Pulmonary artery endothelial cell (primary cell): ENCODE data around the gene AP1S1. TPM values are rescaled to one million over a fixed set of nuclear protein-coding genes. Genes with fewer than 3 reads are reported as not detected.

Source experiments
- DNase-seq: peaks from one replicate; pipeline ENCODE4 v3.0.0-alpha.2; 2011; ENCODE audit warnings: low read depth, low spot score
- total RNA-seq: library from RNA; depleted of rRNA; stranded (reverse); fragments of >200 nt; gene quantifications from 2 replicates; pipeline ENCODE4 v1.2.3, GENCODE V29; 2014

AP1S1 gene
- total RNA-seq, 1 donor from 2014 or later = 225 TPM

DNA sequence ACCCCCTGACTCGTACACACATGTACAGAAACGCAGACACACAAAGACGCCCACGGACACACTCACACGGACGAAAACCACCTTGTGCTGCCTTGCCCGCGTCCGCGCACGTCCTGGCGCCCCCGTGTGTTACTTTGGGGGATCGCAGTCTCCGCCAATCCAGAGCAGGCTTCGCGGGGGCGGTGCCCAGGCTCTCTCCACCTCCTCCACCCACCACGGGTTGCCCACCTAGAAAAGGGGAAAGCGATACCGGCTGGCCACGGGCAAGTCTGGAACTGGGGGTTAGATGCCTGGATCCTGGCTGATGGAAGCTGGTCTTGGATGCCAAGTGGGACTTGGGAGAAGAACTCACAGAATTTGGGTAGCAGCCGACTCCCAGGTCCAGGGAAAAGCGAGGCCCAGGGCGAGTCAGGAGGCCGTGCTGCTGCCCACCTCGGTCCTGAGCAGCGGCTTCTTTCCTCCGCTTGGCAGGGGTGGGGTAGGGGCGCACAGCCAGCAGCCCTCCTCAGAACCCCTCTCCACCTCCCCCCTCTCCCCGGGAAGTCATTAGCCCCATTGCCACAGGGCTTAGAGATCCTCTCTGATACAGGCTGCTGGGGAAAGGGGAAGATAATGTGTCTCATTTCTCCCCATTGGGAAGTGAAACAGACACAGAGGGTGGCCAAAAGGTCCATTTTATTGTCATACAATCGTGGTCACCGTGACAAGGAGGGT lies 15.7 kb downstream of the AP1S1 start:
- no peak for DNase-seq

DNA sequence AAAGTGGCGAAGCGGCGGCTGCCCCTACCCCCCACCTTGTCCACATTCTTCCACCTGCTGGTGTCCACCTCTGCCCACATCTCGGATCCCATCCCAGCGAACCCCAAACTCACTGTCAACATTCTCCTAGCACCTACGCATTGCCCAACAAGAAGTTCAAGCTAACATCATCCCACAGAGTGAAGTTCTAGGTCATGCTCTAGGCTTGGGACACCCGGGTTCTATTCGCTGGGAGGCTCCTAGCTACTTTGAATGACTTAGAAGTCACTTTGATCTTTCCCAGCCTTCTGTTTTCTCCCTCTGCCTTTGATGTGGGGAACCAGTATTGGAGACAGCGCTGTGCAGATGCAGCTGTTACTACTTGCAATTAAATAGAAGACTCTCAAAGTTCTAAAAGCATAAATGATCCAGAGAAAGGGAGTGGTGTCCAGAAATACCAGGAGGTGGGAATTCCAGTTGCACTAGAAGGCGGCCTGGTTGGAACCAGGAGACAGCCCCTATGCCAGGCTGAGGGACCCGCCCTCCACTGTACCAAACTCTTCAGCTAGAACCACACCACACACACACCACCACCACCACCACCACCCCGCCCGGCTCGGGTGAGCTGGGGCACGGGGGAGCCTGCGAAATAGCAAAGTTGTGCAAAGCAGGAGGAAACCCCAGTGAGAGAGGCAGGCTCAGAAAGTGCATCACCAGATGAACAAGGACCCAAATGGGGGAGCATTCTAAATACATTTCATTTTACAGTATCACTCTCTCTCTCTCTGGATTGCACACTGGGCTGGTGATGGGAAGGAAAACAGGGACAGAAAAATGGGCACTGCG lies 16.6 kb downstream of the AP1S1 start:
- no peak for DNase-seq

DNA sequence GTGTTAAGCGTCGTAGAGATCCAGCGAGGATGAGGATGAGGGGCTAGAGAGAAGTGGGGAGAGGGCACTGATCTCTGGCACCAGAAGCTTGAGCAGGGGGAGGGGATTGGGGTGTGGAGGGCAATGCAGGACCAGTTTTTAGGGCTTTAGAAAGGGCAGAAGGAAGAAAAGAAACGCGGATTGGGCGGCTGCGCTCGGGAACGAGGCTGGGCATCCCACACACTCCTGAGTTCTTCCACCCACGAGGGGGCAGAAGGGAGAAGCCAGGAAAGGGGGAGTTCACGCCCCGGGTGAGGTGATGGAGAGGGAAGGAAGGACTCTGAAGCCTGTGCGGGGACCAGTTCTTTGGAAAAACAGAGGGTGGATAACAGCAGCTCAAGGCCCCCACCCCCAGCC lies 17.2 kb downstream of the AP1S1 start:
- DNase-seq = no peak

DNA sequence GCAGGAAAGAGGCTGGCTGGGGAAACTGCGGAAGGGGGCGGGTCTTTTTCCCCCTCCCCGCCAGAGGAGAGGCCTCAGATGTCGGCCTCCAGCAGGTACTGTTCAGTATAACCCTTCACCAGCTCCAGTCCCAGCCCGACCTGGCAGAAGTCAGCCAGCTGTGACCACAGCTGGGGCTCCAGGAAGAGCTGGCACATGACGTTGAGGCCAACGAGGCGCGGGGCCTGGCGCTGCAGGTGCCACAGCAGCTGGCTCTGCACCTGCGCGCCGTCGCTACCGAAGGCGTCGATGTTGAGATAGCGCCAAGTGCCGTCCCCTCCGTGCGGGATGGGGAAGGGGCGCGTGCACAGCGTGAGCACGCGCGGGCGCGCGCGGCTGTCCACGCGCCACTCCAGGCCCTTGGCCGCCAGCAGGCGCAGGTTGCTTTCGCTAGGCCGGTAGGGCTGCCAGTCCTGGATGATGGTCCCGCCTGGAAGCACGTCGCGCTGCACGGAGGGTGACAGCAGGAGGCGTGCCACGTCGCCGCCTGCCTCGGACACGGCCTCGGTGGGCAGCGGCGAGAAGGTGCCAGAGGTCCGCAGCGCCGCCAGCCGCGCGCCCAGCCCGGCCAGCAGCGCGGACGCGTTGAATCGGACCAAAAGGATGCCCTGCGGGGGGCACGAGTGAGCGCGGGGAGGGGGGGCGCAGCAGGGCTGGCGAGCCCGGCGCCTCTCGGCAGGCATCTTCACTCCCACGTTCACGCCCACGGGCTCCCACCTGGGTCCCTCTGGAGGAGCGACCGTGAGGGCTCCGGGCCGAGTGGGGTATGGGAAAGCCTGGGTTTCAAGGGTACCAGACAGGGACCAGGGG lies 18.0 kb downstream of the AP1S1 start:
- no peak for DNase-seq

DNA sequence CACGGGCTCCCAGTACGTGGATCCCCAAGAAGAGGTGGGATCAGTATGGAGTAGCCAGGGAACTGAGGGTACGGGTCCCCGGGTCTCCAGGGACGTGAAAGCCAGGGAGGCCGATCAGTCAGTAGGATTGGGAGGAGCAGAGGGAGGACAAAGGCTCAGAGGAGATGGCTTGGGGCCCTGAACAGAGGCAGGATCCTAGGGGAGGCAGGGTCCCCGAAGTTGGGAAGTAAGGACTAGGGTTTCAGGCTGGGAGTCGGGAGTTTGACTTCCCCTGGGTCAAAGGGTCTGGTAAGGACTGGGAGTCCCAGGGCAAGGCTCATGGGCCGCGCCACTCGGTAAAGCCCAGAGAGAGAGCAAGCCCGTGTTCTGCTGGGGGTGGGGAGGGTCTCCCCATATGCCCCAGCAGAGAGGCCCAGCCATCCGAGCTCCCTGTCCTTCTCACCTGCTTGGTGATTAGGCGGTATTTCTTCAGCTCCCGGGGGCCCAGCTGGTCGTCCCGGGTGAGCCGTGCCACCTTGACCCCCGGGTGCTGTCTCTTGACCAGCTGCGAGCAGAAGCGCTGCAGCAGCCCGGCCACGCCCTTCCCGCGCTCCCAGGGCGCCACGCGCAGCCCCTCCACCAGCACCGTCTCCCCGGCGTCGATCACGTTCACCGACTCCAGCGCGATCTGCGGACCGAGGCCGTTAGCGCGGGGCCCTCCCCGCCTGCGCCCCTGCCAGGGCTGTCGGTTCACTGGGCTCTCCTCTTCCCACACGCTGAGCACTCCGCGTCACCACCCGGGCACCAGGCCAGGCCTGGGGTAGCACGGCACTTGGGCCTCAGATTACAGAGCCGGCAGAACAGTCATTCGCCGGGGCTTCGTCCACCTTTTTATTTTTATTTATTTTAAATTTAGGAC lies 18.8 kb downstream of the AP1S1 start:
- DNase-seq = no peak

DNA sequence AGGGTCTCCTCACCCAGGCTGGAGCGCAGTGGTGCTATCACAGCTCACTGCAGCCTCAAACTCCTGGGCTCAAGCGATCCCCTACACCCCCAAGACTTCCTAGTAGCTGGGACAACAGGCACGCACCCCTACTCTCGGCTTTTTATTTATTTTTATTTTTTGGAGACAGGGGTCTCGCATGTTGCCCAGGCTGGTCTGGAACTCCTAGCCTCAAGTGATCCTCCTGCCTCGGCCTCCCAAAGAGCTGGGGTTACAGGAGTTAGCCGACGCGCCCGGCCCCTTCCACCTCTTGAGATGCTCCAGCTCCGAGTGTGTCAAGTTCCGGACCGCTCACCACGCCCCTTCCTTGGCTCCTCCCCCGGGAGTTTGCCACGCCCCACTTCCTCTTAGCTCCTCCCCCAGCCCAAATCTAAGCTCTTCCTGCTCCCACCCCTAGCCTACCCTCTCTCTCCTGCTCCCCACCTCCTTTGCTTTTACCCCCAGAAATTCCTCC lies 19.5 kb downstream of the AP1S1 start:
- DNase-seq = no peak

DNA sequence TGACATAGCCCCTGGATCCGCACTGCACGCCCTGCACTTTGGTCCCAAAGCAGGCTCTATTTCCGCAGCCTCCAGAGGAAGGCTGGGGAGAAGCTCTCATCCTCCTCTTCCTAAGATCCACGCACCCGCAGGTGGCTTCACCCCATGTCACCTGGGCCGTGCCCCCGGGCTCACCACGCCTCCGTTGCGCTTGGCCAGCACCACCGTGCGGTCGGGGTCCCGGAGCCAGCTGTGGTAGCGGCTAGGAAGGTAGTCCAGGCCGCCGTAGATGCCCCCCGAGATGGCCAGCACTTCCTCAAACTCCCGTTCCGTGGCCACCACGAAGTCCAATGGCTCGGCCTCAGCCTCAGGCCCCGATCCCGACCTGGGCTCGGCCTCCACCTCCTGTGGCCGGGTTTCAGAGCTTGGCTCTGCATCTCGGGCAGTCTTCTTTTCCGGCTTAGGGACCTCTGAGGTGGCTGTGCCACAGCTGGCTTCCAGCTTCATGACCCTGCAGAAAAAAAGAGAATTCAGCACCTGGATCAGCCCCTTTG lies 20.1 kb downstream of the AP1S1 start:
- no peak for DNase-seq

DNA sequence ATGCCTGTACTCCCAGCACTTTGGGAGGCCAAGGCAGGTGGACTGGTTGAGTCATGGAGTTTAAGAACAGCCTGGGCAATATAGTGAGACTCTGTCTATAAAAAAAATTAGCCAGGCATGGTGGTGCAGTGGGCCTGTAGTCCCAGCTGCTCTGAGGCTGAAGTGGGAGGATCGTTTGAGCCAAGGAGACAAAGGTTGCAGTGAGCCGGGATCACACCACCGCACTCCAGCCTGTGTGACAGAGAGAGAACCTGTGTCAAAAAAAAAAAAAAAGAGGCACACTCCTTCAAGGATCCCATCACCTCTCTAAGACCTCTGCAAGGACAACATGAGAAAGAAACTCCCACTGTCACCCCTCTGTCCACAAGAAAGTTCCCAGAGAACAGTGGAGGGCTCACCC lies 21.4 kb downstream of the AP1S1 start:
- DNase-seq = no peak

DNA sequence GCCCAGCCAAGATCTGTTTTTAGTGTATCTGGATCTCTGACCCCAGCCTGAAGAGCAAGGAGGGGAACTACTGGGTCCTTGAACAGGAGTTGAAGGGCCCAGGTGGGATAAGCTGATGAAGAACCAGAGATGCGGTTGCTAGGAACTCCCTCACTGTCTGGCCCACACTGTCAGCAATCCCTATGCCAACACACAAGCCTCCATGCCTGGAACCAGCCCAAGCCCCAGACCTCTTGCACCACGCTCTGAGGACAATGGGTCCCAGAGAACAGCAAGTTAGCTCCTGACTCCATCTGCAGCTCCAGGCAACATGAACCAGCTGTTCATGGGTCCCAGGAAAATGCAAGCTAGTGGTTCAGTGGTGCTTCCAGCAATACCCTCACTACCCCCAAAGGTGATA lies 23.4 kb downstream of the AP1S1 start:
- no peak for DNase-seq

DNA sequence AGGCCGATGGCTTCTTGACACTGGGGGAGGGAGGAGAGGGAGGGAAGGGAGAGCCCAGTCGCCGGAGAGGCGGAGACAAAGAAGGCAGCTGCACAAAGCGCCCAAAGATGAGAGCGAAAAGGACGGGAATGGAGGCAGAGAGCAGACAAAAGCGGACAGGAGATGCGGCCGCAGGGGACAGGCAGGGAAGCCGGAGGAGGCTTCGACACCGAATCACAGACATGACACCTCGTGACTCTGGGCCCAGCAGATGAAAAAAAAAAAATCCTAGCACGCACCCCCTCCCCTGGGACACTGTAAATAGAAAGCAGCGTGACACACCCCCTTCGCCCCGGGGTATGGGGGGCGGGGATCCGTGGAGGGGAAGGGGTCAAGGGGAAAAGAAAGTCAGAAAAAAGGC lies 24.8 kb downstream of the AP1S1 start:
- DNase-seq = no peak

DNA sequence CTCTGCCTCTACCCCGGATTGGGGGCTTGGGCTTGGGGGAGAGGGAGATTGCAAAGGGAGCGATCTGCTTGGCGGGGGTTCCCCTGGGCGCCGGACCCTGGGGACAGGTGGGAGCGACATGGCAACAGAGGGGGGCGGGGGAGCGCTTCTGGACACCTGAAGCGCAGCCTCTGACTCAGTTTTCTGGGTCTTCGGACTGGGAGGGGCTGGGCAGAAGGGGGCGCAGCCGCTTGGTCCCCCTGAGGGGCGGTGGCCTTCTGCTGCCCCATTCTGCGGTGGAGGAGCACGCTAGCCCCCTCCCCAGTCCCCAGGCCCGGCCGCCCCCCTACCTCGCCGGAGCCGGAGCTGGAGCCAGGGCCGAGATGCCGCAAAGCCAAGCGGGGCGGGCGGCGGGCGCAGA lies 25.4 kb downstream of the AP1S1 start:
- no peak for DNase-seq

DNA sequence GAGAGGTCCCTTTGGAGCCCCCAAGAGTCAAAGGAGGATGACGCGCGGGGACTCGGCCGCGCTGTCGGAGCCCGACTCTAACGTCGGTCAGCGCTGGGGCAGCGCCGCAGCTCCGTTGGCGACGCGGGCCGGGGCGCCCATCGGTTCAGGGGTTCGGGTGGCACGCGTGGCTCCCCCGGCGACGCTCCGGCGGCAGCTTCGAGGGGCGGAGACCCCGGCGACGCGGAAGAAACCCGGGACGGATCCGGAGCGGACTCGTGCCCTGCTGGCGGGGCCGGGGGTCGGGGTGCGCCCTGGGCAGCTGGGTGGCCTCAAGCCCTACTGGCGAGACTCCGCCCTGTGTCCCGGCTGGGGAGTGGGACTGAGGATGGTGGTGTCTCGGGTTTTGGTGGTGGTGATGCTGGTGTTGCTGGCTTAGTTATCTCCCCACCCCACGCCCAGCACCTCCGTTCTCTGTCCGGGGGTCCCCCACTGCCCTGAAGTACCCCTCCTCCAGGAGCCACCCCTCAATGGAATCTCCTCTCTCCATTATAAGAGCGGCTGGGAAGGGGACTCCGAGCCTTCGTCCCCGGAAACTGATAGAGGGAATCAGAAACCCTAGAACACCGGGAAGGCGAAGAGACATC lies 26.0 kb downstream of the AP1S1 start, which contains the start of gene NAT16:
Gene NAT16 (minus strand): TSS at position 164 of the 626 bp plus-strand sequence. CDS start 5,486 bp downstream, outside the sequence.
- no peak for DNase-seq

DNA sequence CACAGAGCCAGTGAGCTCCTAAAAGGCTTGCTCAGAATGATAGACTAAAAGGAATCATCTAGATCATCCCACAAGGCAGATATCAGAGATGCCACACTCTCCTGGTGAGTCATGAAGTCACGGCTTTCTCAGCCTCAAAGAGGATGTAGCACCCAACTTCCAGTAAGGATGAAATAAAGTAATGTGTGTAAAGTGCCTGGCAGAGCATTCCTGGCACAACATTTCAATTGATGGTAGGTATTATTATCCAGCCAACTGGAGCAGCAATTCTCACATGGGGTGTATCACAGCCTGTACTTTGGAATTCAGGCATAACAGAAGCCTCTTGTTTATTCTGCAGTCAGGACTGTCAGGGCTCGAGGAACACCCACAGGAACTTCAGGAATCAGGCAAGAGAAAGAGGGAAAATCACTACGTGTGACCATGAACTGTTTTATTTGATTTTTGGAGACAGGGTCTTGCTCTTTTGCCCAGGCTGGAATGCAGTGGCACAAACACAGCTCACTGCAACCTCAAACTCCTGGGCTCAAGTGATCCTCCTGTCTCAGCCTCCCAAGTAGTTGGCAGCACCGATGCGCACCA lies 31.1 kb downstream of the AP1S1 start:
- DNase-seq = no peak

DNA sequence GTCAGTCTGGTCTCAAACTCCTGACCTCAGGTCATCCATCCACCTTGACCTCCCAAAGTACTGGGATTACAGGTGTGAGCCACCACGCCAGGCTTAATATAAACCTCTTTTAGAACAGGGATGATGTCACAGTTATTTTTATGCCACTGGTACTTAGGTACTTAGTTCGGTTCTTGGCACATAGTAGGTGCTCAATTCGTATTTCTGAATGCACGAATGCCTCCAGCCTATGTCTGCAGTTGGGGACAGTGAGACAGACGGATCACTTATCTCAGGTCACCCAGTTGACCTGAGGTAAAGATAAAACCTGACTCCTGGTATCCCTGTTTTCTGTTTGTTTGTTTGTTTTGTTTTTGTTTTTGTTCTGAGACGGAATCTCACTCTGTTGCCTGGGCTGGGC lies 31.9 kb downstream of the AP1S1 start:
- no peak for DNase-seq

DNA sequence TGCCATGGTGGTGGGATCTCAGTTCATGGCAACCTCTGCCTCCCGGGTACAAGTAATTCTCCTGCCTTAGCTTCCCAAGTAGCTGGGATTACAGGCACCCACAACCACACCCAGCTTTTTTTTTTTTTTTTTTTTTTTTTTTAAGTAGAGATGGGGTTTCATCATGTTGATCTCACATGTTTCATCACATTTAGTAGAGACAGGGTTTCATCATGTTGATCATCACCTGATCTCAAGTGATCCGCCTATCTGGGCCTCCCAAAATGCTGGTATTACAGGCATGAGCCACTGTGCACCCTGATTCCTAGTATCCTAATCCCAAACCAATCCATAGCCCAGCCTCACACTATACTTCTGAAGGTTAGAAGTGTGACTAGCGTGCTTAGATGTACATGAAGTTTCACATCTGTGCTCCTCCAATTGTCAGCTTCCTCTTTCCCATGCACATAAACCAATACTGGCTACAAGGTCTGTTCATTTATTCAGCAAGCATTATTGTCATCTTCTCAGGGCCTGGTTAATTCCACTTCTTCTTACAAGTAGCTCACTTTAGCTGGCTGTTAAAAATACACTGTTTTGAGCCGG lies 32.7 kb downstream of the AP1S1 start:
- no peak for DNase-seq

DNA sequence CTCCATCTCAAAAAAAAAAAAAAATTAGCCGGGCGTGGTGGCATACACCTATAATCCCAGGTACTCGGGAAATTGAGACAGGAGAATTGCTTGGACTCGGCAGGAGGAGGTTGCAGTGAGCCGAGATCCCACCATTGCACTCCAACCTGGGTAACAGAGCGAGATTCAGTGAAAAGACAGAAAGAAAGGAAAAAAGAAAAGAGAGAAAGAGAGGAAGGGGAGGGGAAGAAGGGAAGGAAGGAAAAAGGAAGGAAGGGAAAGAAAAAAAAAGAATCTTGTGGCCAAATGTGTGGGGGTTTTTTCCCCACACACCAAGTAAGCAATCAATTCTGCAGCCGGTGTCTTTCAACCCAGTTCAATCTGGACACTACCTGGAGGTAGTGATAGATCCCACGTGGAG lies 34.8 kb downstream of the AP1S1 start:
- DNase-seq = no peak

DNA sequence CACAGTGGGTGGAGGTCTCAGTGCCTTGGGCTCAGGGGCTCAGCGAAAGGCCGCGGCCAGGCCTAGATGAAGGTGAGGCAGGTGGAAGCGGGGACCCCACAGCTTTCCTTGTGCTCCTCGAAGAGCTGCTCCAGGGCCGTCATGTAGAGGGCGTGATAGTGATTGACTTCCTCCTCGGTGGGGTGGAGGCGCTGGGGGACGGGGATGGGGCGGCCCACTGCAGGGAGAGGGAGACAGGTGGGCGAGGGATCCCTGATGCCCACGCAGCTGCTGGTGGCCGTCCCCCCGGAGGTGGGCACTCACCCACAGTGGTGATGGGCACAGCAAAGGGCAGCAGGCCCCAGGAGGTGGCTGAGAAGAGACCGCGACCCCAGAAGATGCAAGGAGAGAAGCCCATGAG lies 41.6 kb downstream of the AP1S1 start:
- DNase-seq = no peak

DNA sequence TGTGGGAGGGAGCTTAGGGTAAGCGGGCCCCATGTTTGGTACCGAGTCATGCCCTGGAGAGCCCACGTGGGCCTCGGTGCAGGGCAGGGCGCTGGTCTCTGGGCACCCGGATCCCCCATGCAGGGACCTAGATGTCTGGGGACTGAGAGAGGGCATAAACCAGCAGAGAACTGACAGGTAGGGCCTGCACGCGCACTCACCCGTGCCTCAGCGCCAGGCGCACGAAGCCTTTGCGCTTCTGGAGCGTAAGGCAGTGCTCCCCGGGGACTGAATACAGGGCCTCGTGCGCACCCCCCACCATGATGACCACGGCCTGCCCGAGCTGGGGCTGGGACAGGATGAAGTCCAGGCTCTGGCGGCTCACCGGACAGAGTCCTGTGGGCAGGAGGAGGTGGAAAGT lies 43.7 kb downstream of the AP1S1 start:
- DNase-seq = no peak

DNA sequence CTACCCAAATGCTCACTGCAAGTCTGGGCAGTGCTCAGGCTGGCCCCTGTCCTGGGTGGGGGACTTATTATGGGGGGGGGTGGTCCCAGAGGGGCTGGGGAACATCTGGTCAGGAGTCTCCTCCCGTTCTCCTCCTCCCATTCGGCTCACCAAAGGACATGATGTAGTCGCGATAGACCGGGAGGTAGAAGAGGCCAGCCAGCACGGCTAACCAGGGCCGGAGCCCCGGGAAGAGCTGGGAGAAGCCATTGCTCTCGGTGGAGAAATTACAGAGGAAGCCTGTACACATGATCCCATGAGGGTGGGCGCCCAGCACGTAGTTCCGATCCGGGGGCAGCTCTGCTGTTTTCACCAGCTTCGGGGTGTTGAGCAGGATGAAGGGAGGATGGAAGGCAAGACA lies 44.2 kb downstream of the AP1S1 start:
- no peak for DNase-seq
